Neutrophil (primary cell): ENCODE measurements around the gene ARHGAP25.

ENCODE experiments used
- H3K27ac ChIP-seq: fragments of 200-600 bp; sonication (generic); 2 replicates; pipeline ENCODE4 v1.5.1; 2016; ENCODE audit warnings: mild to moderate bottlenecking, moderate library complexity
- H3K27me3 ChIP-seq: fragments of 200-600 bp; sonication (generic); 2 replicates; pipeline ENCODE4 v1.6.0; 2016; ENCODE audit warnings: mild to moderate bottlenecking
- H3K36me3 ChIP-seq: fragments of 200-600 bp; sonication (generic); 2 replicates; pipeline ENCODE4 v1.5.1; 2017
- H3K4me1 ChIP-seq, 2 experiments: fragments of 200-600 bp in 1 of 2; sonication (generic) in 1 of 2; 1 replicate in 1 of 2; 2 replicates in 1 of 2; pipeline versions ENCODE4 v1.5.1 to v1.6.1; 2013 to 2016; ENCODE audit warnings: low read depth in 1 of 2, low read length in 1 of 2, mild to moderate bottlenecking in 1 of 2, moderate library complexity in 1 of 2; ENCODE audit not compliant: control insufficient read depth in 1 of 2, insufficient read depth in 1 of 2
- H3K4me3 ChIP-seq, 2 experiments: fragments of 200-600 bp in 1 of 2; sonication (generic) in 1 of 2; 1 replicate in 1 of 2; 2 replicates in 1 of 2; pipeline ENCODE4 v1.5.1; 2013 to 2016; ENCODE audit warnings: low read depth in 1 of 2, low read length in 1 of 2, mild to moderate bottlenecking in 1 of 2, moderate library complexity in 1 of 2
- H3K9me3 ChIP-seq: fragments of 200-600 bp; sonication (generic); 2 replicates; pipeline ENCODE4 v1.5.1; 2016
- TF ChIP-seq, protein P1 (sequence below): fragments of 200-600 bp; sonication (generic); IDR thresholded peaks from 2 replicates; pipeline ENCODE4 v1.5.1; 2016; ENCODE audit warnings: antibody characterized with exemption

ARHGAP25 gene

DNA sequence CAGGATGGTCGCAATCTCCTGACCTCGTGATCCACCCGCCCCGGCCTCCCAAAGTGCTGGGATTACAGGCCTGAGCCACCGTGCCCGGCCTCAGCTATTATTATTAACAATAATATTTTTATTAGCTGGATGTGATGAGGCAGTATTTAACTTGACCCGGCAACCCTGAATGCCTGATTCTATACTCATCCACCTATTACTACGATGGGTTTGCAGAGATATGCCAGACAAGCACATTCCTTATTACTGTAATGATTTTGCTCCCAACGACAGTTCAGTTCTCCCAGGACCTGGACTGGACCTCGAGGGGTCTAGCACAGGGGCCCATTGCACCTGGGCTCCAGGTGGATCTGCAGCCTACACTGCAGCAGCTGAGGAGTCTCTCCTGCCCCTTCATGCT is 104.0 kb downstream of the ARHGAP25 start:
- no peaks in the 10 kb centered on the region for H3K36me3 ChIP-seq
- H3K27ac ChIP-seq: peak overlapping the region; percentile 26
- no peaks in the 10 kb centered on the region for H3K9me3 ChIP-seq
- H3K27me3 ChIP-seq: no peaks in the 10 kb centered on the region
- H3K4me1 ChIP-seq: peaks cover 50 to 61% of the 10 kb centered on the region in 2 experiments
- H3K4me3 ChIP-seq: no peak overlapping the region
- TF ChIP-seq, protein P1, sequence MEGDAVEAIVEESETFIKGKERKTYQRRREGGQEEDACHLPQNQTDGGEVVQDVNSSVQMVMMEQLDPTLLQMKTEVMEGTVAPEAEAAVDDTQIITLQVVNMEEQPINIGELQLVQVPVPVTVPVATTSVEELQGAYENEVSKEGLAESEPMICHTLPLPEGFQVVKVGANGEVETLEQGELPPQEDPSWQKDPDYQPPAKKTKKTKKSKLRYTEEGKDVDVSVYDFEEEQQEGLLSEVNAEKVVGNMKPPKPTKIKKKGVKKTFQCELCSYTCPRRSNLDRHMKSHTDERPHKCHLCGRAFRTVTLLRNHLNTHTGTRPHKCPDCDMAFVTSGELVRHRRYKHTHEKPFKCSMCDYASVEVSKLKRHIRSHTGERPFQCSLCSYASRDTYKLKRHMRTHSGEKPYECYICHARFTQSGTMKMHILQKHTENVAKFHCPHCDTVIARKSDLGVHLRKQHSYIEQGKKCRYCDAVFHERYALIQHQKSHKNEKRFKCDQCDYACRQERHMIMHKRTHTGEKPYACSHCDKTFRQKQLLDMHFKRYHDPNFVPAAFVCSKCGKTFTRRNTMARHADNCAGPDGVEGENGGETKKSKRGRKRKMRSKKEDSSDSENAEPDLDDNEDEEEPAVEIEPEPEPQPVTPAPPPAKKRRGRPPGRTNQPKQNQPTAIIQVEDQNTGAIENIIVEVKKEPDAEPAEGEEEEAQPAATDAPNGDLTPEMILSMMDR: no peak

DNA sequence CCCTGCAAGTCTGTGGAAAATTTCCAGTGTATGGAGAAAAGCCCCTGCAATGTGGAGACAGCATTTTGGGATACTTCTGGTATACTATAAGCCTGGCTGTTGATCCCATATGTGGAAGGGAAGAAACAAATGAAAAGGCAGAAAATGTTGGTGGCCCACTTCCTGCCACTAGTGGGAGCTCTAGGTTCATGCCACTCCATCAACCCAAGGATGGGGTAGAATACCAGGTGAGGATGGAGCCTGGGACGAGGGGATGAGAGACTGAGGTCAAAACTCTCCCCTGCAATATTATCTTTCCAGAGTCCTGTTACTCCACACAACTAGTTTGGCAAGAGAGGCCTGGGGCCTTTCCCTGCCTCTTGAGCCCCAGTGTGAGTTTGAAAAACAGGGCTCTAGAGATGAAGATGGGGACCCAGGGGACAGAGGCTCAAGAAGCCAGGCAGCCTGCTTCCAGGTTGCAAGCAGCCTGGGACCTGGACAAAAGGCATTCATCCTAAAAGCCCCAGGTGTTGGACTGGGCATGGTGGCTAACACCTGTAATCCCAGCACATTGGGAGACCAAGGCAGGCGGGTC is 104.7 kb downstream of the ARHGAP25 start:
- peak overlapping the region; percentile 26 for H3K27ac ChIP-seq
- H3K4me1 ChIP-seq: peaks cover 43 to 54% of the 10 kb centered on the region in 2 experiments
- TF ChIP-seq, protein P1: peak; percentile 81
- no peaks in the 10 kb centered on the region for H3K9me3 ChIP-seq
- H3K27me3 ChIP-seq: no peaks in the 10 kb centered on the region
- no peaks in the 10 kb centered on the region for H3K36me3 ChIP-seq
- H3K4me3 ChIP-seq: no peak overlapping the region

DNA sequence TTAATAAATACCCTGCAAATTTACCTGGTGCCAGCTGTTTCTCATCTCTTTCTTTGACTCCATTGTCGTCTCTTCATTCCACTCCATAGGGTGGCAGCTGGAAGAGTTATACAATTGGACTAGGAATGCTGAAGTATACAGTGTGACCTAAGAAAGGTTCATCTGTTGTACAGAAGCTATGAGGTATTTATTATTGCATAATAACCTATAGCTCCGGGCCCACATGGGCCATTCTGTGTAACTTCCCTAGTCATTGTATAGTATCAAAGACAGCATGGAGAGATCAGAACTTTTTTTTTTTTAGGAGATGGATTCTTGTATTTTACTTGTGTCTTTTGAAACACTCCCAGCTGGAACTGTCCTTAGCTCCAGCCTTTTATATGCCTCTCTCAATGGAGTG is 110.4 kb downstream of the ARHGAP25 start:
- Histone ChIP-seq H3K27ac (no peak overlapping the region), H3K4me1 (no peaks in the 10 kb centered on the region), H3K9me3 (no peaks in the 10 kb centered on the region), H3K4me3 (no peak overlapping the region), H3K27me3 (no peaks in the 10 kb centered on the region), H3K36me3 (no peaks in the 10 kb centered on the region)
- TF ChIP-seq, protein P1: no peak

DNA sequence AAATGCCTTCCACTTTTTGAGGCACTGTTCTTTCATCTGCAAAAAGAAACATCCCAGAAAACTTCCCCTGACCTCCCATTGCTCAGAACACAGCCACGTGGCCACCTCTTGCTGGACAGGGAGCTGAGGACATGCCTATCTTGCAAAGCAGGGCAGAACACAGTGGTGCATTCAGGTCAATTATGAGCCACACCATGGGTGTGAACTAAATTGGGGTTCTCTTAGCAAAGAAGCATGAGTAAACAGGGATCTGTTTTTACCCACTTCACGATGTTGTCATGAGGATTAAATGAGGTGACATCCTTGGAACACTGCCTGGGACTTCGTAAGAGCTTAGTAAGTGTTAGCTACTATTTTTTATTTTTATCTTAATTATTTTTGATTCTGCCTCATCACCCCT is 111.5 kb downstream of the ARHGAP25 start:
- TF ChIP-seq, protein P1: no peak
- Histone ChIP-seq H3K9me3 (no peaks in the 10 kb centered on the region), H3K27ac (no peak overlapping the region), H3K36me3 (no peaks in the 10 kb centered on the region), H3K4me3 (no peak overlapping the region), H3K27me3 (no peaks in the 10 kb centered on the region), H3K4me1 (peaks cover 0 to 7% of the 10 kb centered on the region in 2 experiments)

DNA sequence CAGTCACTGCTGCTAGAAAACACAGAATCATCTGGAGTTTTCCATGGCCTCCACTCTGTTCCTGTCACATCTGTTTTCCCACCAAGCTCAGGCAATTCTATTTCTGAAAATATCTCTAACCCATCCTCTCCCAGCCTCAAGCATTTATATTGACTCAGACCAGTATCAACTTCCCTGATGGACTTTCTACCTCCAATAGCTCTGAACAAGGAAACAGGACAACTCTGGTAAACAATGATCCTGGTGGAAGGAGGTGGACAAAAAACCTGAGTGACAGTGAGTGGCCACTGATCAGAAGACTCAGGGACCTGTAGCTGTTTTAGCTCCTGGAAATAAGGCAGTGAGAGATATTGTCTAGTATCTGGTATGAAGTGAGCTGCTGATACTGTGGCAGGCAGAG is 113.1 kb downstream of the ARHGAP25 start:
- TF ChIP-seq, protein P1: no peak
- Histone ChIP-seq H3K4me3 (no peak overlapping the region), H3K4me1 (peaks cover 0 to 7% of the 10 kb centered on the region in 2 experiments), H3K9me3 (no peaks in the 10 kb centered on the region), H3K27me3 (no peaks in the 10 kb centered on the region), H3K36me3 (no peaks in the 10 kb centered on the region), H3K27ac (no peak overlapping the region)
